Endodermal cell (in vitro differentiated cells): ENCODE results near the gene APEH. TPM values are rescaled to one million over a fixed set of nuclear protein-coding genes. Genes with fewer than 3 reads are reported as not detected.
"Not testable (repeated sequence)": the region's sequence is repeated elsewhere in the genome, so short reads cannot be mapped to it uniquely, and the experiment has no call there.

Source experiments
- DNase-seq: peaks from one replicate; pipeline ENCODE4 v3.0.0-alpha.2; 2017
- H3K27ac ChIP-seq: 2 replicates; pipeline ENCODE4 v1.5.1; 2013; ENCODE audit warnings: mild to moderate bottlenecking, low read depth, low read length, moderate library complexity
- H3K27me3 ChIP-seq: 2 replicates; pipeline ENCODE4 v1.6.1; 2013; ENCODE audit warnings: mild to moderate bottlenecking, low read length, moderate library complexity; ENCODE audit not compliant: insufficient read depth, control insufficient read depth, poor library complexity, severe bottlenecking
- H3K36me3 ChIP-seq: 2 replicates; pipeline ENCODE4 v1.7.0; 2013; ENCODE audit warnings: mild to moderate bottlenecking, low read length, moderate library complexity; ENCODE audit not compliant: control insufficient read depth, insufficient read depth
- H3K4me1 ChIP-seq: one replicate; pipeline ENCODE4 v1.7.0; 2013; ENCODE audit warnings: low read length; ENCODE audit not compliant: control insufficient read depth, insufficient read depth
- H3K4me3 ChIP-seq: 2 replicates; pipeline ENCODE4 v1.5.1; 2013; ENCODE audit warnings: mild to moderate bottlenecking, low read length, moderate library complexity
- H3K9ac ChIP-seq: 2 replicates; pipeline ENCODE4 v1.6.1; 2013; ENCODE audit warnings: mild to moderate bottlenecking, low read length, moderate library complexity; ENCODE audit not compliant: poor library complexity, severe bottlenecking; ENCODE audit errors: extremely low read depth
- H3K9me3 ChIP-seq: 2 replicates; pipeline ENCODE4 v1.6.1; 2013; ENCODE audit warnings: mild to moderate bottlenecking, low read length, moderate library complexity; ENCODE audit not compliant: control insufficient read depth
- H3K27ac Mint-ChIP-seq: 2 replicates; pipeline ENCODE4 v1.8.0; 2020; ENCODE audit warnings: mixed read lengths
- H3K27me3 Mint-ChIP-seq: 2 replicates; pipeline ENCODE4 v1.8.0; 2021; ENCODE audit warnings: mild to moderate bottlenecking, mixed read lengths; ENCODE audit not compliant: insufficient read depth
- H3K36me3 Mint-ChIP-seq: 2 replicates; pipeline ENCODE4 v1.8.0; 2020; ENCODE audit warnings: low read depth, mixed read lengths
- H3K4me1 Mint-ChIP-seq: 2 replicates; pipeline ENCODE4 v1.8.0; 2020; ENCODE audit warnings: mixed read lengths
- H3K4me3 Mint-ChIP-seq: 2 replicates; pipeline ENCODE4 v1.8.0; 2020; ENCODE audit warnings: mild to moderate bottlenecking, moderate library complexity, mixed read lengths
- H3K9me3 Mint-ChIP-seq: 2 replicates; pipeline ENCODE4 v1.8.0; 2020; ENCODE audit warnings: mild to moderate bottlenecking, mixed read lengths
- CTCF ChIP-seq: fragments of 200-600 bp; sonication (generic); conservative IDR thresholded peaks from 2 replicates; pipeline ENCODE4 v1.5.0; 2021; ENCODE audit warnings: antibody characterized with exemption, mild to moderate bottlenecking
- WGBS, 2 experiments: methylation state at CpG; one replicate each; pipeline versions ENCODE4 v1.1.5 to v1.1.7; 2013; ENCODE audit warnings: missing lambda C conversion rate in 2 of 2, mixed read lengths in 1 of 2; ENCODE audit not compliant: insufficient coverage in 1 of 2, insufficient read length in 1 of 2; 5-methylcytosine and 5-hydroxymethylcytosine counted together
- total RNA-seq, 2 donors: library from RNA; stranded (reverse); fragmentation: NEBNext Ultra II Directional in 1 of 2; extraction: Animal tissue kit (Norgen Biotek cat#: 25700) in 1 of 2; gene quantifications; 2 replicates in 1 of 2; 3 replicates in 1 of 2; pipeline ENCODE4 v1.2.1, GENCODE V29; 2021

The APEH gene
- total RNA-seq, 2 donors from 2014 or later, result 188 to 216 TPM

- not testable (repeated sequence) for H3K36me3 ChIP-seq, H3K4me3 ChIP-seq, H3K27ac ChIP-seq, H3K9me3 Mint-ChIP-seq, H3K4me1 Mint-ChIP-seq, H3K36me3 Mint-ChIP-seq, H3K27ac Mint-ChIP-seq, H3K9ac ChIP-seq, H3K27me3 ChIP-seq, DNase-seq, H3K4me1 ChIP-seq, H3K4me3 Mint-ChIP-seq, H3K9me3 ChIP-seq, H3K27me3 Mint-ChIP-seq
- WGBS, 2 experiments, result 91% methylated on average over 4 of the region's 4 CpGs; no CpG with 5 or more reads in 1 of the 2 experiments
Measured at GRCh38 chr3:49695350-49696015, 21.3 kb downstream of the APEH start.

- no peak overlapping the region for H3K27ac Mint-ChIP-seq
- no peak overlapping the region for H3K4me3 Mint-ChIP-seq
- no peak overlapping the region for H3K27ac ChIP-seq
- no peak overlapping the region for H3K9ac ChIP-seq
- no peak overlapping the region for H3K4me3 ChIP-seq
- H3K36me3 ChIP-seq, result peaks cover 3% of the 10 kb centered on the region
- H3K27me3 Mint-ChIP-seq, result no peaks in the 10 kb centered on the region
- no peaks in the 10 kb centered on the region for H3K27me3 ChIP-seq
- DNase-seq, result no peak
- 92 to 100% methylated on average over 3 to 16 of the region's 16 CpGs for WGBS, 2 experiments
- no peaks in the 10 kb centered on the region for H3K4me1 ChIP-seq
- no peaks in the 10 kb centered on the region for H3K4me1 Mint-ChIP-seq
- TF ChIP-seq CTCF, result no peak
- H3K36me3 Mint-ChIP-seq, result peaks cover 6% of the 10 kb centered on the region
- no peaks in the 10 kb centered on the region for H3K9me3 Mint-ChIP-seq
- H3K9me3 ChIP-seq, result no peaks in the 10 kb centered on the region
Measured at GRCh38 chr3:49699281-49699979, 25.3 kb downstream of the APEH start.

GRCh38 chr3:49700014-49700413, 25.9 kb downstream of the APEH start:
- Mint-ChIP-seq H3K27me3 (no peaks in the 10 kb centered on the region), H3K27ac (peak overlapping the region; percentile 48), H3K9me3 (no peaks in the 10 kb centered on the region), H3K4me1 (no peaks in the 10 kb centered on the region), H3K36me3 (peaks cover 6% of the 10 kb centered on the region), H3K4me3 (no peak overlapping the region)
- 93 to 95% methylated on average over 8 of the region's 8 CpGs for WGBS, 2 experiments
- no peaks in the 10 kb centered on the region for H3K27me3 ChIP-seq
- H3K27ac ChIP-seq, result no peak overlapping the region
- no peak overlapping the region for H3K9ac ChIP-seq
- DNase-seq, result no peak
- no peaks in the 10 kb centered on the region for H3K4me1 ChIP-seq
- H3K4me3 ChIP-seq, result no peak overlapping the region
- no peak for TF ChIP-seq CTCF
- peaks cover 5% of the 10 kb centered on the region for H3K36me3 ChIP-seq
- no peaks in the 10 kb centered on the region for H3K9me3 ChIP-seq
